ENCODE data around the gene ADCY7.

Gene ADCY7

GRCh38 chr16:50300942-50301625 lies 34.7 kb downstream of the ADCY7 start:
- no peak for DNase-seq

DNA sequence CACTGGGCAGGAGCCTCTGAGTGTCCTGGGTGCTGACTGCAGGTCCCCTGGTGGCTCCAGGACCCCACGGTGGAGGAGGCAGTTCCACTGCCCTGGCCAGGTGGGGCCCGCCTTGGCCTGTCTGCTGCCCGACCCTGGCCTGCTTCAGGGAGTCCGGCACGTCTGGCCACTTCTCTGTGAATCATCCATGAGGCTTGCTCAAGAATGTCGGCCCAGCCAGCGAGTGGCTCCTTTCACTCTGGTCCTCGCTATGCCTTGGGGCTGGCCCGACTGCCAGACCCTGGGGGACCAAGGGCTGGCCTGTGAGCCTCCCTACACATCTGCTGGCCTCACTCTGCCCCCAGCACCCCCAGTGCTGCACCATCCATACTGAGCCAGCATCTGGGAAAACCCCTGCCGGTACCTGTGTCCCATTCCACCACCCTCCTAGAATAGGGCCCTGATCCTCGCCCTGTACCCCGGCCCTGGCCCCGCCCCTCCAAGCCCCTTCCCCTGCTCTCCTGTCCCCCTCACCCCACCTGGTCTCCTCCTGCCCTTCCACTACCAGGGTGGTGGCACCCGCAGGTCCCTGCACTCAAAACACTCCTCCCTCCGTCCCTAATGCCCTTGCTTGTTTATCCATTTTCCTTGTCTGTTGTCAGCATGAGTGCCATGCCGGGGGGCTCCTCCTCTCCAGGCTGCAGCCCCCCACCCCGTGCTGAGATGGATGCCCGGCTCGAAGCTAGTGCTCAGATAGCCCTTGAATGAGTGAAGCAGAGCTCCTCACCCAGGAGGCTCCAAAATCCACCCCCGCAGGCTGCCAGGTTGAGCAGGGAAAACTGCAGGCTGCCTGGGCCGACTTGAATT lies 35.5 kb downstream of the ADCY7 start:
- no peak for DNase-seq

DNA sequence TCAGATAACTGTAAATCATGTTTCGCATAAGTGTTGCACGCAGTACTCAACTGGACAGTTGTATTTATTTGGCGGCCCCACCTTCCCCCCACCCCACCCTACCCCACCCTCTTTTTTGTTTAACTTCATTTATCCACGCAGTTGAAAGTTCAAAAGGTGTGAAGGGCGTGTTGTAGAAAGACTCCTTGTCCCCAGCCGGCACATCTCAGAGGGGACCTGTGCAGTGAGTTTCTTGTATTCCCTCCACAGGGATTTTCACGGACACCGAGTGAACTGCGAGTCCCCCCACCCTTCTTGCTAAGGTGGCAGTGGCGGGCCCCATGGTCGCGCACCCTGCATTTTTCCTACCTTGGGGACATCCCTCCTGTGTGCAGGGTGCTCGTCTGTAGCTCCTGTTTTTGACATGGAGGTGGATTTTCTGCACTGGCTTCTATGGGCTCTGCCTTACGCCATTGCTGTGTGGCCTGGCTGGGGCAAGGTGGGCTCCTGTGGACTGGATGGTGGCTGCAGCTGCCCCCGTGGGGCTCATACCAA lies 36.2 kb downstream of the ADCY7 start:
- DNase-seq, result no peak

DNA sequence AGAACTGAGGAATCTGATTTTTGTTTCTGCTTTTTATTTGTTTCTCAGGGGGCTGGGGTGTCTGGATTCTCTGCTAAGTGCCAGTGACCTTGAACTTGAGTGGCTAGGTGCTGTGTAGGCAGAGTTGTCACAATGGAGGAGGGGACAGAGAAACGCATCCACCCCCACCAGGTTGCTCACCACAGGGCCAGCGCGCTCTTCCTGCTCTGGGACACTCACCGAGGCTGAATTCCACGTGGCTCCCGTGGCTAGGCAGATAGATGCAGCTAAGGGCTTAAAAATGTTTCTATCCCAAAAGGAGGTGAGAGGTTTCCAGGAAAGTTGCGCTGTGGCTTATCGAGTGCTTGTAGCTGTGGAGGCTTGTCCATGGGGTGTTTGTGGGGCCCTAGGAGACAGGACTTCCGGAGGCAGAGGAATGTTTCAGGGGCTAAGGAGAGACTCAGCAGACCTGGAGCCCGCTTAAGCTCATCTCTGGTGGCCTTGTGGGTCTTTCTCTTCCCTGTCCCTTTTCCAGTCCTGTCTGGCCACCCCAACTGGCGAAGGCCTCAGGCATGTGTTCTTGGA lies 36.8 kb downstream of the ADCY7 start:
- no peak for DNase-seq

DNA sequence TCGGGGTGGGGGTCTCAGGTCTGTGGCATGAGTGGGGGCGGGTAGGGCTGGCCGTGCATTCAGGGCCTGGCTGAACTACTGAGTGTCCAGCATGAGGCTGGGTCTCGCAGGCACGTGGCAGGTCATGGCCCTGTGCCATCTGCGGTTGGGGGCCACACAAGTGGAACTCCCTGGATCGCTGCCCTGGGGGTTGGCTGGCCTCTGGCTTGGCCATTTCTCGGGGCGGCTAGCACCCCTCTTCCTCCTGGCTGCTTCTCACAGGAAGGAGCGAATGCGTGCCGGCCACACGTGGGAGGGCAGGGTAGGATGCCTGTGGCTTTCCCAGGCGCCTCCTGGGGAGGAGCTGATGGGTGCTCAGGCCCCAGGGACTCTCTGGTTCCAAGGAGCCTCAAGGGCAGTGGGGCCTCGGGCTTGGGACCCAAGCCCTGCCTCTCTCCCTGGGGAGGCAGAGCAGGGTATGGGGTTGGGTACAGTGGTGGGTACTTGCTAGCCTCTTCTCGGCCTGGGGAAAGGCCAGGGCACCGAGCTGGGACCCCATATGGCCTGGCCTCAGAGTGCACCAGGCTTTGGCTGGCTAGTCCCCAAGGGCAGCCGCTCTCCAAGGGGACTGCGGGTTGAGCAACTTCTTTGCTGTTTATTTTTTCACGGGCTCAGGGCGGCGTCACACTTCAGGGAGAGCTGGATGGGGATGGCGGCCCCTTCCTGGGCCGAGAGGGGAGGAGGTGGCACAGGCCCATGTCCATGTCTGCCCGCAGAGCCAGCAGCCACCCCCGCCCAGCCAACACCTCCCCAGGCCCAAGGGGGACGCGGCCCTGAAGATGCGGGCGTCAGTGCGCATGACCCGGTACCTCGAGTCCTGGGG lies 37.5 kb downstream of the ADCY7 start:
- no peak for DNase-seq

GRCh38 chr16:50304467-50305440 lies 38.4 kb downstream of the ADCY7 start:
- DNase-seq, result no peak

DNA sequence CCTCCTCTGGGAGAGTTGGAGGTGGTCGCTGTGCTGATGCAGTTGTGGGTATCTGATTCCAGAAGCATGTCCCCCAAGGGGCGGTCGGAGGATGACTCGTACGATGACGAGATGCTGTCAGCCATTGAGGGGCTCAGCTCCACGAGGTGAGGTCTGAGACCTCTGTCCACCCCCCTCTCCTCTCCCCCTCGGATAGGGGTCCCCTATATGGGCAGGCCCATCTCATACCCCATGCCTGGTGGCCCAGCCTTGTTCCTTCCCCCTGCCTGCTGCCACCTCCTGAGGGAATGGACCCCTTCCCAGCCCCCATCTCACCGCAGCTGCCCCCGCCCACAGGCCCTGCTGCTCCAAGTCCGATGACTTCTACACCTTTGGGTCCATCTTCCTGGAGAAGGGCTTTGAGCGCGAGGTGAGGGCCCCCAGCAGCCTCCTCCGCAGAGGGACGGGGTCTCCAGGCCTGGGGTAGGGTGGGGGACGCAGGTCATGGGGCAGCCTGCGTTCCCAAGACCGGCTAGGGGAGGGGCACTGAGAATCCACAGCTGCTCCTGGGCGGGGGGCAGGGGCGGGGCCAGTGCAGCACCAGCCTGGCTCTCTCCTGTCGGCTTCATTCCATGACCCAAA lies 39.2 kb downstream of the ADCY7 start:
- no peak for DNase-seq

- no peak for DNase-seq
Measured at GRCh38 chr16:50306287-50306686, 39.9 kb downstream of the ADCY7 start.

DNA sequence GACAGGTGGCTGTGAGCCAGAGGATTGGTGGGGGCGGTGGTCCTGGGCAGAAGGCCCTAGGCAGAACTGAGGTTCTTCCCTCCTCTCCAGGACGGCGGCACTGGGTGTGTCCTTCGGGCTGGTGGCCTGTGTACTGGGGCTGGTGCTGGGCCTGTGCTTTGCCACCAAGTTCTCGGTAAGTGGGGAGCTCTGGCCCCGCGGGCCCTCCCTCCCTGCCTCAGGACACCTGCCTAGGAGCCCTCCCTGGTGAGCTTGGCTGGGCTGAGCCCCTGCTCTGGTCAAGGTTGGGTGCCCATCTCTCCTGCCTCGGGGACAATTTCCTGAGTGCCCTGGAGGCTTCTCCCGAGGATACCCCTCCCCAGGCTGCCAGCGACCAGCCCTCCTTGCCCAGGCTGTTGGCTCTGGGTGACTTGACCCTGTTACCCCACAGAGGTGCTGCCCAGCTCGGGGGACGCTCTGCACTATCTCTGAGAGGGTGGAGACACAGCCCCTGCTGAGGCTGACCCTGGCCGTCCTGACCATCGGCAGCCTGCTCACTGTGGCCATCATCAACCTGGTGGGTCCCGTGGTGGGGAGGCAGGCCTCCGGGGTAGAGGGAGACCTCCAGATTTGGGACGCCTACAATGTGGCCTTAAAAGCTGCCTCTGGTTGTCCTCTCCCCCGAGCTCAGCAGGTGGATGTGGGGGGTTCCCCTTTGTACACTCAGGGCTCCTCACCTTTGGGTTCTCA lies 42.0 kb downstream of the ADCY7 start:
- no peak for DNase-seq

- DNase-seq, result no peak
Measured at GRCh38 chr16:50309156-50309526, 42.8 kb downstream of the ADCY7 start.

GRCh38 chr16:50309527-50310307 lies 43.4 kb downstream of the ADCY7 start:
- DNase-seq, result no peak

GRCh38 chr16:50310308-50311133 lies 44.2 kb downstream of the ADCY7 start:
- DNase-seq, result no peak

DNA sequence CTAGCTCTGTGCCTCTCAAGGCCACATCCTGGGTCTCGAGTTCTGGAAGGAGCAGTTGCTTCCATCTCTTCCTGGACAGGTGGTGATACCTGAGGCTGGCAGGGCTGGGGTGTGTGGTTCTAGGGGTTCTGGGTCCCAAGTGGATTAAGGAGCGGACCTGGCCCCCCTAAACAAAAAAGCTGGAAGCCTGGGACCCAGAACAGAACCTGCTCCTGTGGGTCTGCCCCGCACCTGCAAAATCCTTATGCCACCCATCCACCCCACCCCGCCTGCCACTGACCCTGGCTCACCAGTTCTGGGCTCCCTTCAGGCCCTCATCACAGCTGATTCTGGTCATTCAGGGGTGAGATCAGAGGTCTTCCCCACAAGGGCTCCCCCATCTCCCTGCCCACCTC lies 44.8 kb downstream of the ADCY7 start:
- DNase-seq, result no peak

DNA sequence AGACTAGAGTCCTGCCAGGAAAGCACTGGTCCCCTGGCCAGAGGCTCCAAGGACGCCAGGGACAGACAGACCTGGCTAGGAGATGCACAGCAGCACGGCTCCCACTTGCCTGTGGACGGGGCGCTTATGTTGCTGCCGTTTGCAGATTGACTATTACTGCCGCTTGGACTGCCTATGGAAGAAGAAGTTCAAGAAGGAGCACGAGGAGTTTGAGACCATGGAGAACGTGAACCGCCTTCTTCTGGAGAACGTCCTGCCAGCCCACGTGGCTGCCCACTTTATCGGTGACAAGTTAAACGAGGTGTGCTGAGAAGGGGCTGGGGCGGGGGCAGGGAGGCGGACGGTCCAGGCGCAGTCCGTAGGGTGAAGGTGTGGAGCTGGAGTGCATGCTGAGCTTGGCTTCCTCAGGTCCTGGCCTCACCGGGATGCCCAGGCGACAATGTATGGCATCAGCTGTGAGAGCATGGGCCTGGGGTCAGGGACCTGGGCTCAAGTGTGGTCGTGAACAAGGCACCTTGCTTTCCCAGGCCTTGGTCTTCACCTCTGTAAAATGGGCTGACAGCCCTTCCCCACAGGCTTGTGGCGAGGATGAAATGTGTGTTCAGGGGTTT lies 45.6 kb downstream of the ADCY7 start:
- no peak for DNase-seq

DNA sequence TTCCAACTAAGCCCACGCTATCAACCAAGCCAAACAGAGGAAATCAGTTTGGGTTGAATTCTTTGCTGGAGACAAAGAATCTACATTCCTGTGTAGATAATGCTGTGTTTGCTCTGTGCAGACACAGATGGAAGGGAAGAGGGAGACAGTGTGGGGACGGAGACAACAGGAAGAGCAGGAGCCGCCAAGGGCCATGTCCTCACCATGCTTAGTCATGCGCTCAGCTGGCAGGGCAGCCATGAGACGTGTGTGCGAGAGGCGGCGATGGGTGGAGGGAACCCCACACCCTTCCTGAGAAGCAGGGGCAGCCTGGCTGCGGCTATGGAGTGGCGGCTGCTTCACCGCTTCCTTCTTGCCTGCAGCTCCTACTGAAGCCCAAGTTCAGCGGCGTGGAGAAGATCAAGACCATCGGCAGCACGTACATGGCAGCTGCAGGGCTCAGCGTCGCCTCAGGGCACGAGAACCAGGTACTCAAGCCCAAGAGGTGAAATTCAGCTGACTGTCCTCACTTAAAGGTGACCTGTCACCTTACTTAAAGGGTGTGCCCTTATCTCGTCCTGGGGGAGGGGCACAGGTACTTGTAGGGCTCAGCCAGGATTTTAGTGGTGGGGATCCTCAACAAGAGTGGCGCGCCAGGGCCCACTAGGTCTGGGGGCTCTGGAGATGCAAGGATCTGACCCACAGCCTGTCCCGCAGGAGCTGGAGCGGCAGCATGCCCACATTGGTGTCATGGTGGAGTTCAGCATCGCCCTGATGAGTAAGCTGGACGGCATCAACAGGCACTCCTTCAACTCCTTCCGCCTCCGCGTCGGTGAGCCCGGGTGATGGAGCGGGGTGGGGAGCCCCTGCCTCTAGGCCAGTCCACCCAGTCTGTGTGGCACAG lies 47.5 kb downstream of the ADCY7 start:
- no peak for DNase-seq

DNA sequence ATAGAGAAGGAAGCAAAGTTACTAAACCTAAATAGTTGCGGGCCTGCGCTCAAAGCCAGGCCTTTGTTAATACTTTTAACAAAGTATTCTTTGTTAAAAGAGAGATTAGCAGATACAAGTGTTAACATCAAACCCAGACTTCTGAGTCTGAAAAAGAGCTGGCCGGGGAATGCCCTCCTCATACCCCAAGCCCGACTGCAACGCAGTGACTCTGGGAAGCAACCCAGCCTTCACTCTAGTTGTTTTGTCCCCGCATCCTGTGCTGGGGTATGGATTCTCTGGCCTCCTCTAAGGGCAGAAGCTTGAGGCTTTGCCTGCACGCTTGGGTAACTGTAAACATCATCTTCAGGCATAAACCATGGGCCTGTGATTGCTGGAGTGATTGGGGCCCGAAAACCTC lies 48.3 kb downstream of the ADCY7 start:
- no peak for DNase-seq

GRCh38 chr16:50315346-50315997 lies 49.1 kb downstream of the ADCY7 start:
- DNase-seq, result no peak

All from NCI-H1092 (cell line).